ENCODE results near the gene TBC1D28. TPM values are rescaled to one million over a fixed set of nuclear protein-coding genes. Genes with fewer than 3 reads are reported as not detected.
"Not testable (repeated sequence)": the region's sequence is repeated elsewhere in the genome, so short reads cannot be mapped to it uniquely, and the experiment has no call there.

Gene TBC1D28
- polyA plus RNA-seq, 5 donors = 0.21 TPM; not detected in 4

DNA sequence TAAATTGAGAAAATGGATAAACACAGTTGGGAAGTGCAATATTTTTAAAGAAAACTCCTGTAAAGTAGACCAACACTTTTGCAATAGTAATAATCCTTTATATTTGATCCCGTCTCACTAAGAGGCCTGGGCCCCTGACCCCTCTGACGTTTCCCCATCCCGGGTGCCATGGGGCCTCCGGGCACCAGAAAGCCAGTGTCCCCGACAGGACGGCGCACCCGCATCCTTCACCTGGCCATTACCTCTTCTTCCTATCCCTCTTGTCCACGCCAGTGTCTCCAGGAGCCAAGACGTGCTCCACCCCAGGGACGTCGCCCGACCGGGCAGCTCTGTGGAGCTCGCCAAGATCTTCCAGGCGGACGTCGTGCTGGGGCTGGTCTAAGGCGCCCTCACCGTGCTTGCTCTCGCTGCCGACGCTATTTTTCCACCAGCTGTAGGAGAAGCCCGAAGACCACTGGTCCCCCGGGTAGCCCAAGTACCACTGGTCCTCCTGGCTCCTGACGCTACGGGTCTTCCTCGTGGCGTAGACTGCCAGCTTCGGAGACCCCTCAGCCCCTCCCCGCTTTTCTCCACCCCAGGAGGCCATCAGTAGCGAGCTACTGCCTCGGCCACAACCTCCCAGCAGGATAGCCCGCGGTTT, 19.2 kb downstream of the TBC1D28 start:
- DNase-seq = peak; percentile 21 to 38

DNA sequence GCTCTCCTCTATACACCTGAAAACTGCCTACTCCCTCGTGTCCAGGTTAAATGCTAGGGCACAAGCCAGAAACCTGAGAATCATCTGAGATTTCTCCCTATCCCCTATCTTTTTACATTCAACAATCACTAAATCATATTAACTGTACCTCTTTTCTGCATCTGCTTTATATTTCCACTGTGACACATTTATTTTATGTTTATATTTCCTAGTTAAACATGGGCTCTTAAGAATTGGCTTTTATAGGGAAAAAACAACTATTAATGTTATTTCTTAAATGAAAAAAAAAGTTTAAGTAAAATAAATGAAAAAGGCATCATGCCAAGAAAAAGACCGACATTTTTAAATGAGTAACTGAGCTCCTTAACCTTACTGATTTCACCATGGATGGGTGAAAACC, 26.6 kb downstream of the TBC1D28 start:
- DNase-seq = not testable (repeated sequence)

DNA sequence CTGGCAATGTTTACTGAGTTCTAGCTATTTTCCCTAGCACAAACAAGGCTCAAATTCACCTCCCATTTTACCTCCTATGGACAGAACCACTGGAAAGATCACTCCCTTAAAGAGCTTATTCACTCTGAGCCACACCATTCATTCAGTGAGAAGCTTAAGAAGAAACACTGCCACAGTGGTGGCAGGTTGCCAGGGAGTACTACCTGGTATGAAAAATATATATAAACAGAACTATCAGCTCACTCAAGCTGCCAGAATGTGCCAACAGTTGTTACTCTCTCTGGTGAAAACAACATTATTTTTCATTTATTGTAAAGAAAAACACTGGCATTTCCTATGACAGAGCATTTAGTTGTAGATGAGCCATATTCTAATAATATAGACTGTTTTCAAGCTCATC, 31.2 kb downstream of the TBC1D28 start:
- DNase-seq = not testable (repeated sequence)

DNA sequence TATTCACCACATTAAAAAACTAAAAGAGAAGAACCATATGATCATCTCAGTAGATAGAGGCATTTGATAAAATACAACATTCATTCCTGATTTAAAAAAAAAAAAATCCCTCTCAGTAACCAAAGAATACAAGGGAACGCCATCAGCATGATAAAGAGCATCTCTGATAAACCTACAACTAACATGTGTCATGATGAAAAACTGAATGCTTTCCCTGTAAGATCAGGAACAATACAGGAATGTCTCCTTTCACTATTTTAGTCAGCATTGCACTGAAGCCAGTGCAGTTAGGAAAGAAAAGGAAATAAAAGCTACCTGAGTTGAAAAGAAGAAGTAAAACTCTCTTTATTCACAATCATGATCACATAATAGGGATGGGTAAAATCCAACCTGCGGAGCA, 51.1 kb downstream of the TBC1D28 start:
- DNase-seq = not testable (repeated sequence)

Other genes with a start within 250 kb of the TBC1D28 start
- gene LGALS9C, start 167.6 kb downstream of the TBC1D28 start, polyA plus RNA-seq (ENCODE audit: insufficient read depth in 1 of 5, insufficient read length in 5 of 5, low replicate concordance in 1 of 5) = under 1 TPM in 1 of 5 donors, not detected in 4; 0.13 TPM
- 1 to 10 TPM; 4.5 to 6.5 (median 5.4) TPM for gene FOXO3B, start 37.9 kb upstream of the TBC1D28 start, polyA plus RNA-seq (ENCODE audit: insufficient read depth in 1 of 5, insufficient read length in 5 of 5, low replicate concordance in 1 of 5)
- gene FBXW10, start 99.7 kb upstream of the TBC1D28 start, polyA plus RNA-seq (ENCODE audit: insufficient read depth in 1 of 5, insufficient read length in 5 of 5, low replicate concordance in 1 of 5) = 1 to 10 TPM in 2 of 5 donors, under 1 TPM in 3; 0.78 to 1.5 (median 0.89) TPM
- 10 to 100 TPM; 36.7 to 53.7 (median 43.8) TPM for gene TVP23B, start 136.8 kb upstream of the TBC1D28 start, polyA plus RNA-seq (ENCODE audit: insufficient read depth in 1 of 5, insufficient read length in 5 of 5, low replicate concordance in 1 of 5)
- 10 to 100 TPM; 49.7 to 58.7 (median 54.2) TPM for gene PRPSAP2, start 213.7 kb upstream of the TBC1D28 start, polyA plus RNA-seq (ENCODE audit: insufficient read depth in 1 of 5, insufficient read length in 5 of 5, low replicate concordance in 1 of 5)